GM15510 (cell line): Measurements from ENCODE around the gene DCTN2.

Source experiments
- POLR2A ChIP-seq: IDR thresholded peaks from 3 replicates; pipeline ENCODE4 v1.6.1; 2011; ENCODE audit warnings: borderline replicate concordance; ENCODE audit not compliant: insufficient read length; ENCODE audit errors: extremely low read depth

The DCTN2 gene

GRCh38 chr12:57528176-57528575 is 18.8 kb downstream of the DCTN2 start:
- no peak for TF ChIP-seq POLR2A

GRCh38 chr12:57527184-57527583 is 19.8 kb downstream of the DCTN2 start:
- no peak for TF ChIP-seq POLR2A

- no peak for TF ChIP-seq POLR2A
Measured at GRCh38 chr12:57526477-57527126, 20.4 kb downstream of the DCTN2 start.

GRCh38 chr12:57525615-57526383 is 21.2 kb downstream of the DCTN2 start:
- TF ChIP-seq POLR2A = no peak

- no peak for TF ChIP-seq POLR2A
Measured at GRCh38 chr12:57524814-57525614, 22.0 kb downstream of the DCTN2 start.

- TF ChIP-seq POLR2A = no peak
Measured at GRCh38 chr12:57523706-57524614, 23.0 kb downstream of the DCTN2 start.

GRCh38 chr12:57522887-57523705 is 23.9 kb downstream of the DCTN2 start:
- TF ChIP-seq POLR2A = no peak

GRCh38 chr12:57522011-57522886 is 24.7 kb downstream of the DCTN2 start, which contains the start of gene MBD6:
TSS of gene MBD6 (plus strand) at chr12:57522824. CDS start at chr12:57524304, 1,480 bp downstream.
- peak; percentile 55 for TF ChIP-seq POLR2A

GRCh38 chr12:57521525-57522010 is 25.4 kb downstream of the DCTN2 start:
- TF ChIP-seq POLR2A = no peak

- peak; percentile 99 for TF ChIP-seq POLR2A
Measured at GRCh38 chr12:57520053-57520818, 26.8 kb downstream of the DCTN2 start, which contains the start of gene DDIT3. TSS of gene DDIT3 (minus strand) at chr12:57520514. CDS start at chr12:57517406, 3,108 bp downstream.

GRCh38 chr12:57519796-57520052 is 27.3 kb downstream of the DCTN2 start:
- no peak for TF ChIP-seq POLR2A
